ENCODE measurements around the gene CSNK1G2. TPM values are rescaled to one million over a fixed set of nuclear protein-coding genes. Genes with fewer than 3 reads are reported as not detected.

Gene CSNK1G2
- total RNA-seq, 6 experiments from 2014 or later, result 44.8 to 52.0 (median 51.1) TPM

- Mint-ChIP-seq H3K4me3 (no peak overlapping the region), H3K36me3 (ENCODE audit: low read depth) (peaks cover 27% of the 10 kb centered on the region), H3K27me3 (ENCODE audit: insufficient read depth) (no peaks in the 10 kb centered on the region), H3K27ac (no peak overlapping the region), H3K9me3 (no peaks in the 10 kb centered on the region), H3K4me1 (ENCODE audit: low read depth) (no peaks in the 10 kb centered on the region)
- no peak for DNase-seq
- TF ChIP-seq CTCF (IDR thresholded peaks at IDR 0.05), result no peak
Observed at GRCh38 chr19:1999856-2000515, 59.0 kb downstream of the CSNK1G2 start.

GRCh38 chr19:2003874-2004273 lies 62.9 kb downstream of the CSNK1G2 start:
- H3K4me1 Mint-ChIP-seq (ENCODE audit: low read depth), result no peaks in the 10 kb centered on the region
- TF ChIP-seq CTCF (IDR thresholded peaks at IDR 0.05), result no peak
- no peaks in the 10 kb centered on the region for H3K27me3 Mint-ChIP-seq (ENCODE audit: insufficient read depth)
- DNase-seq, result no peak
- H3K4me3 Mint-ChIP-seq, result no peak overlapping the region
- no peaks in the 10 kb centered on the region for H3K9me3 Mint-ChIP-seq
- no peak overlapping the region for H3K27ac Mint-ChIP-seq
- peaks cover 9% of the 10 kb centered on the region; the same call in 1 of the 2 replicates for H3K36me3 Mint-ChIP-seq (ENCODE audit: low read depth)

- no peaks in the 10 kb centered on the region for H3K4me1 Mint-ChIP-seq (ENCODE audit: low read depth)
- no peak for DNase-seq
- H3K4me3 Mint-ChIP-seq, result no peak overlapping the region
- H3K36me3 Mint-ChIP-seq (ENCODE audit: low read depth), result peaks cover 8% of the 10 kb centered on the region; the same call in 1 of the 2 replicates
- H3K9me3 Mint-ChIP-seq, result no peaks in the 10 kb centered on the region
- no peak overlapping the region for H3K27ac Mint-ChIP-seq
- peaks cover 3% of the 10 kb centered on the region; the same call in 1 of the 2 replicates for H3K27me3 Mint-ChIP-seq (ENCODE audit: insufficient read depth)
- no peak for TF ChIP-seq CTCF (IDR thresholded peaks at IDR 0.05)
Observed at GRCh38 chr19:2010135-2010668, 69.2 kb downstream of the CSNK1G2 start.

GRCh38 chr19:2011169-2011568 lies 70.2 kb downstream of the CSNK1G2 start:
- no peak for TF ChIP-seq CTCF (IDR thresholded peaks at IDR 0.05)
- Mint-ChIP-seq H3K9me3 (no peaks in the 10 kb centered on the region), H3K27me3 (ENCODE audit: insufficient read depth) (peaks cover 3% of the 10 kb centered on the region; the same call in 1 of the 2 replicates), H3K27ac (no peak overlapping the region), H3K36me3 (ENCODE audit: low read depth) (peaks cover 8% of the 10 kb centered on the region; the same call in 1 of the 2 replicates), H3K4me3 (no peak overlapping the region), H3K4me1 (ENCODE audit: low read depth) (no peaks in the 10 kb centered on the region)
- no peak for DNase-seq

- Mint-ChIP-seq H3K27me3 (ENCODE audit: insufficient read depth) (peaks cover 3% of the 10 kb centered on the region; the same call in 1 of the 2 replicates), H3K4me3 (no peak overlapping the region), H3K4me1 (ENCODE audit: low read depth) (no peaks in the 10 kb centered on the region), H3K27ac (no peak overlapping the region), H3K36me3 (ENCODE audit: low read depth) (peaks cover 8% of the 10 kb centered on the region; the same call in 1 of the 2 replicates), H3K9me3 (no peaks in the 10 kb centered on the region)
- no peak for DNase-seq
- TF ChIP-seq CTCF (IDR thresholded peaks at IDR 0.05), result no peak
Observed at GRCh38 chr19:2012941-2013682, 72.1 kb downstream of the CSNK1G2 start.
